ENCODE measurements around the gene CSE1L.
"Not testable (repeated sequence)": the region's sequence is repeated elsewhere in the genome, so short reads cannot be mapped to it uniquely, and the experiment has no call there.

The CSE1L gene

DNA sequence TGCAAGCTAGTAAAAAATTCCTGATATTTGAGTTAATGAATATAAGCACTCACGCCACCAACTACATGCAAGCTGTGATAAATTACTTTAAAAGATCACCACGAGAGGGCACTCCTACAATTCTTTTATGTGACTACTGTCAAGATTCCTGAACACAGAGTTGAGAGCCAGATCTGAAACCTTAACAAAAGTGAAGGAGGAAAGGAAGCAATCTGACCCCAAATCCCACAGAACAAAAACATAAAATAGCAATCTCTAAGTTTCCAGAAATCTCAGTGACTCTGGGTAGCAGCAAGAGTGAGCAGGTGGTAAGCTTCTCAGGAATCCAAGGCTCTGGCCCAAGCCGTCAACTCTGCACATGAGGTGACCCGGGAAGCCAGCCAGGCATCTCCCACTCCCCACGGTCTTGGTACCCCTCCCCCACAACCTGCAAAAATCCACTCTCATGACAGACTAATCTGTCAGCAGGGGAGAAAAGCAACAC, 86.9 kb downstream of the CSE1L start:
- DNase-seq = no peak

DNA sequence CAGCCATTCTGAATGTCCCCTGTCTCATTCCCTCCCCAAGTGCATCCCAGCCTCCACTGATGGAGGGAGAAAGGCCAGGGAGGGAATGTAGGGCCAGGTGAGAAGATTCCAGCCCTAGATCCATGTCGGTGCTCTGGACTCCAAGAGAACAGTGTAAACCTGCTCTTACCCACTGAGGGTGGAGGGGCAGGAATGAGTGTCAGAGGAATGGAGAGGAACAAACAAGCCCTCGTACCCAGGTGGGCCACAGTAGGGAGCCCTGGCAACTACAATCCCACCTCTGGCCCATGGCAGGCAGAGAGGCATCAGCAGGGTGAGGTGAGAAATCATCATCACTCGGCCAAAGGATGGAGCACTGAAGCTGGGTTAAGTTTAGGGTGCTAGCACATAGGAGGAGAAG, 87.5 kb downstream of the CSE1L start:
- DNase-seq = no peak

- DNase-seq = not testable (repeated sequence)
These were observed 88.7 kb downstream of the CSE1L start for GRCh38 chr20:49134797-49135196.

DNA sequence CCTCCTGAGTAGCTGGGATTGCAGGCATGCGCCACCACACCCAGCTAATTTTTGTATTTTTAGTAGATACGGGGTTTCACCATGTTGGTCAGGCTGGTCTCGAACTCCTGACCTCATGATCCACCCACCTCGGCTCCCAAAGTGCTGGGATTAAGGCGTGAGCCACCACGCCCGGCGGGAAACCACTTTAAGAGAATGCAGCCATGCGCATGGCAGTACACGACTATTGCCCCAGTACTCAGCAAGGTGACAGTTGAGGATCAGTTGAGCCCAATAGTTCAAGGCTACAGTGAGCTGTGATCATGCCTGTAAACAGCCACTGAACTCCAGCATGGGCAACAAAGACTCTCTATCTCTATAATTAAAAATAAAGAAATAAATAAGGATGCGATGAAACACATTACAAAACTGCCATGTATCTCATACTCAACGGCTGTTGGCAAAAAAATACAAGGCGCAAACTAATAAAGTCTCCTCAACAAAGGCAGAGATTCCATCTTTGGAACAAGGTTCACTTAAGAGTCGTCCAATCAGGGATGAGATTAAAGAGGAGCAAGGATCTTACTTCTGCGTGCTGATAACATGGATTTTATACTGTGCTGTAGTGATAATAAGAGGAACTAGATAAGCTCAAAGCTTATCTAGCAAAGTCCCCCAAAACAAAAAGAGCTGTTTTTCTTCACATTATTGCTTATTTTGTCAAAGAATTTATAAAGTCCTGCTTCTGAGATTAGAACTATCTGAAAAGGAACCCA, 90.9 kb downstream of the CSE1L start:
- no peak for DNase-seq

DNA sequence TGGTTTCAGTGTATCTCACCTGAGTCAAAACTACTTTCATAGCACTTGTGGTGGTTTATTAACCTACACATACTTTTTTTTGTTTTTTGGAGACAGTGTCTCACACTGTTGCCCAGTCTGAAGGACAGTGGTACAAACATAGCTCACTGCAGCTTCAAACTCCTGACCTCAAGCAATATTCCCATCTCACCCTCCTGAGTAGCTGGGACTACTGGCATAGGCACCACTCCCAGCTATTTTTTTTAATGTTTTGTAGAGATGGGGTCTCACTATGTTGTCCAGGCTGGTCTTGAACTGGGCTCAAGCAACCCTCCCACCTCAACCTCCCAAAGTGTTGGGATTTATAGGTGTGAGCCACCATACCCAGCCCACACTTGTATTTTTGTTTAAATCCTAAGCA, 92.3 kb downstream of the CSE1L start:
- DNase-seq = no peak

DNA sequence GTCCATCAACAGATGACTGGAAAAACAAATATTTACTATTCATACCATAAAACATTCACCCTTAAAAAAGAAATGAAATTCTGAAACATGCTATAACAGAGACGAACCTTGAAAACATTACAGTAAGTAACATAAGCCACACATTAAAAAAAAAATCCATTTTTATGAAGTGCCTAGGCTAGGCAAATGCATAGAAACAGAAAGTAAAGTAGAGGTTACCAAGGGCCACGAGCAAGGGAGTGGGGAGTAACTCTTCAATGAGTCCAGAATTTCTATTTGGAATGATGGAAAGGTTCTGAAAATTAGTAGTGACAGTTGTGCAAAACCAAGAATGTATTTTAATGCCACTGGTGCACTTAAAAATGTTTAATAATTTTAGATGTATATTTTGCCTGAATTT, 94.3 kb downstream of the CSE1L start:
- no peak for DNase-seq

DNA sequence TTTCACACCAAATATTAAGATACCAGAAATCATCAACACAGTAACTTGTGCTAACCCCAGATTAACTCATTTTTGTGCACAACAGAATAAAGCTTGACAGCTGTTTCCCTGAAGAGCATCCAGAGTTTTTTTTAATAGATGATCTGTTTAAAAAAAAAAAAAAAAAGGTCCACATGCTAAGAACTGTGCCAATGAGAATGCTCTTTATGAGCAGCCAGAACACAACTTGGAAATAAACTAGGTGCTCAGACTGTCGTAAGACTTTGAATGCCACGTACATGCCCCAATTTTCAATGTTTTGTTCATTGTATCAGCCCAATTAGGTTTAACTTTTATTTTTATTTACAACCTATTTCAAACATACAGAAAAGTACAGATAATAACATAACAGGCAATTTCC, 94.7 kb downstream of the CSE1L start:
- DNase-seq = no peak
